Mucosa of descending colon (tissue), 3 donors: ENCODE results near the gene ZNF367. TPM values are rescaled to one million over a fixed set of nuclear protein-coding genes. Genes with fewer than 3 reads are reported as not detected.
A peak's percentile ranks its signal among the peaks of the same experiment; 100 is the strongest.

Experiments
- ATAC-seq: fragments of 200-7000 bp; cut with Tn5 transposase; one replicate; pipeline ENCODE4 v1.9.1; 2020; ENCODE audit warnings: mild to moderate bottlenecking, moderate library complexity
- DNase-seq, 3 donors: peaks; one replicate each; pipeline ENCODE4 v3.0.0-alpha.2; 2020
- H3K36me3 ChIP-seq: fragments of 200-600 bp; one replicate; pipeline ENCODE4 v1.8.0; 2021; ENCODE audit warnings: low read depth, mild to moderate bottlenecking
- H3K4me1 ChIP-seq: fragments of 200-600 bp; one replicate; pipeline ENCODE4 v1.8.0; 2021; ENCODE audit warnings: low read depth, mild to moderate bottlenecking
- H3K4me3 ChIP-seq: fragments of 200-600 bp; one replicate; pipeline ENCODE4 v1.8.0; 2021; ENCODE audit warnings: mild to moderate bottlenecking
- H3K9me3 ChIP-seq: fragments of 200-600 bp; one replicate; pipeline ENCODE4 v1.8.0; 2021; ENCODE audit warnings: mild to moderate bottlenecking
- intact Hi-C, 2 donors: fragments of 100-400 bp; cut with DNase I in 1 of 2; cut with micrococcal nuclease in 1 of 2; formaldehyde crosslinking; loops; one replicate each; pipeline versions ENCODE4 v1.11.0 to v1.11.1; 2022; cut with DNase I, micrococcal nuclease
- total RNA-seq, 3 donors: library from RNA; stranded (reverse); fragmentation: NEBNext Ultra II Directional in 2 of 3; extraction: Animal tissue kit (Norgen Biotek cat#: 25700) in 2 of 3; gene quantifications; one replicate each; pipeline versions ENCODE4 v1.2.1 to v1.2.4, GENCODE V29; 2021 to 2023
- TF ChIP-seq, protein P1 (sequence below): fragments of 200-600 bp; IDR thresholded peaks from one replicate; pipeline ENCODE4 v1.8.0; 2022; ENCODE audit warnings: antibody characterized with exemption, mild to moderate bottlenecking
- donor health status: DM: no; HTN: no; CAD: no; lungs with moderate emphysema.
- donor health status: DM: no; HTN: no; CAD: no.
- donor health status: DM: no; HTN: yes; CAD: no.

Gene ZNF367
- total RNA-seq, 3 donors from 2014 or later: 1.4 to 5.1 (median 2.6) TPM

DNA sequence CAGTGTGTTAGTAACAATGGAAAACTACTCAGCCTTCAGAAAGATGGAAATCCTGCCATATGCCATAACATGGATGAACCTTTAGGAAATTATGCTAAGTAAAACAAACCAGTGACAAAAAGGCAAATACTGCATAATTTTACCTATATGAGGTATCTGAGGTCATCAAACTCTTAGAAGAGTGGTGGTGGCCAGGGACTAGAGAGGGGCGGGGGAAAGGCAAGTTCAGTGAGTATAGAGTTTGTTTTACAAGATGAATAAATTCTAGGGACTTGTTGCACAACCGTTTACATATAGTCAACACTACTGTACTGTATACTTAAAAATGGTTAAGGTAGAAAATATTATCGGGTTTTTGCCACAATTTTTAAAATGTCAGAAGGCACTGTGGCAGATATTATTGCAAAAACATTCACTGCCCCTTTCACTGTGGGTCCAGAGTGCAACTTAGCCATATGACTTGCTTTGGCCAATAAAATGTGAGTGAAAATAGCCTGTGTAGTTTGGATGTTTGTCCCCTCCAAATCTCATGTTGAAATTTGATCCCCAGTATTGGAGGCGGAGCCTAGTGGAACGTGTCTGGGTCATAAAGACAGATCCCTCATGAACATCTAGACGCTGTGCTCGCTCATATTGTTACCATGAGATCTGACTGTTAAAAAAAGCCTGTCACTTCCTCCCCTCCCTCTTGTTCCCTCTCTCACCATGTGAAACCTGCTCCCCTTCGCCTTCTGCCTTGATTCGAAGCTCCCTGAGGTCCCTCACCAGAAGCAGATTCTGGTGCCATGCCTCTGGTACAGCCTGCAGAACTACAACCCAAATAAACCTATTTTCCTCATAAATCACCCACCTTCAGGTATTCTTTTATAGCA, 9.5 kb downstream of the ZNF367 start:
- Histone ChIP-seq H3K36me3 (no peaks in the 10 kb centered on the region), H3K4me1 (peaks cover 5% of the 10 kb centered on the region), H3K9me3 (no peaks in the 10 kb centered on the region), H3K4me3 (no peak overlapping the region)
- ATAC-seq (peak; percentile 42), DNase-seq (peak in 1 of 3 donors; percentile 42)
- intact Hi-C loops: no loop called here
- TF ChIP-seq, protein P1, sequence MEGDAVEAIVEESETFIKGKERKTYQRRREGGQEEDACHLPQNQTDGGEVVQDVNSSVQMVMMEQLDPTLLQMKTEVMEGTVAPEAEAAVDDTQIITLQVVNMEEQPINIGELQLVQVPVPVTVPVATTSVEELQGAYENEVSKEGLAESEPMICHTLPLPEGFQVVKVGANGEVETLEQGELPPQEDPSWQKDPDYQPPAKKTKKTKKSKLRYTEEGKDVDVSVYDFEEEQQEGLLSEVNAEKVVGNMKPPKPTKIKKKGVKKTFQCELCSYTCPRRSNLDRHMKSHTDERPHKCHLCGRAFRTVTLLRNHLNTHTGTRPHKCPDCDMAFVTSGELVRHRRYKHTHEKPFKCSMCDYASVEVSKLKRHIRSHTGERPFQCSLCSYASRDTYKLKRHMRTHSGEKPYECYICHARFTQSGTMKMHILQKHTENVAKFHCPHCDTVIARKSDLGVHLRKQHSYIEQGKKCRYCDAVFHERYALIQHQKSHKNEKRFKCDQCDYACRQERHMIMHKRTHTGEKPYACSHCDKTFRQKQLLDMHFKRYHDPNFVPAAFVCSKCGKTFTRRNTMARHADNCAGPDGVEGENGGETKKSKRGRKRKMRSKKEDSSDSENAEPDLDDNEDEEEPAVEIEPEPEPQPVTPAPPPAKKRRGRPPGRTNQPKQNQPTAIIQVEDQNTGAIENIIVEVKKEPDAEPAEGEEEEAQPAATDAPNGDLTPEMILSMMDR: no peak

DNA sequence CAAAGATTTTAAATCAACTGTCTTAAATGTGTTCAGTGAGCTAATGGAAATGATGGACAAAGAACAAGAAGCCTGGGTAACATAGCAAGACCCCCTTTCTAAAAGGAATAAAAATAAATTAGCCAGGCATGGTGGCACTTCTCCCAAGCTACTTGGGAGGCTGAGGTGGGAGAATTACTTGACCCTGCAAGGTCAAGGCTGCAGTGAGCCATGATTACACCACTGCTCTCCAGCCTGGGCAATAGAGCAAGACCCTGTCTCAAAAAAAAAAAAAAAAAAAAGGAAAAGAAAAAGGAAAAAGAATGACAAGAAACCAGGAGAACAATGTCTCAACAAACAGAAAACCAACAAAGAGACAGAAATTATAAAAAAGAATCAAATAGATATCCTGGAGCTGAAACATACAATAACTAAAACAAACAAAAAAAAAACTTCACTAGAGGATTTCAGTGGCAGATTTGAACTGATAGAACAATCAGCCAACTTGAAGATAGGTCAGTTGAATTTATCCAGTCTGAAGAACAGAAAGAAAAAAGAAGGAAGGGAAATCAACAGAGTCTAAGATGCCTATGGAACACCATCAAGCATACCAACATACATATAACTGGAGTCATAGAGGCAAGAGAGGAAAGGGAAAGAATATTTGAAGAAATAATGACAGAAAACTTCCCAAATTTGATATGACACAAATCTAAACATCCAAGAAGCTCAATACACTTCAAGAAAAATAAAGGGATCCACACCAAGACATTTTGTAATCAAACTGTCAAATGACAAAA, 17.8 kb downstream of the ZNF367 start:
- no peak for ATAC-seq
- TF ChIP-seq, protein P1: no peak
- intact Hi-C loops: no loop called here

GRCh38 chr9:96399325-96399633, 18.9 kb downstream of the ZNF367 start:
- ATAC-seq: peak; percentile 9
- no peaks in the 10 kb centered on the region for H3K36me3 ChIP-seq
- intact Hi-C loops: no loop called here
- H3K9me3 ChIP-seq: no peaks in the 10 kb centered on the region
- no peaks in the 10 kb centered on the region for H3K4me1 ChIP-seq
- no peak overlapping the region for H3K4me3 ChIP-seq
- no peak for DNase-seq
- TF ChIP-seq, protein P1: no peak

More for the DNA sequence above, 17.8 kb downstream of the ZNF367 start:
- no peak for DNase-seq
- Histone ChIP-seq H3K36me3 (no peaks in the 10 kb centered on the region), H3K4me1 (no peaks in the 10 kb centered on the region), H3K9me3 (no peaks in the 10 kb centered on the region), H3K4me3 (no peak overlapping the region)

- TF ChIP-seq, protein P1: no peak
- Histone ChIP-seq H3K4me3 (no peak overlapping the region), H3K36me3 (no peaks in the 10 kb centered on the region), H3K4me1 (no peaks in the 10 kb centered on the region), H3K9me3 (no peaks in the 10 kb centered on the region)
- ATAC-seq: peak; percentile 73
- no peak for DNase-seq
- intact Hi-C loops: no loop called here
Measured at GRCh38 chr9:96398582-96399324, 19.4 kb downstream of the ZNF367 start.

DNA sequence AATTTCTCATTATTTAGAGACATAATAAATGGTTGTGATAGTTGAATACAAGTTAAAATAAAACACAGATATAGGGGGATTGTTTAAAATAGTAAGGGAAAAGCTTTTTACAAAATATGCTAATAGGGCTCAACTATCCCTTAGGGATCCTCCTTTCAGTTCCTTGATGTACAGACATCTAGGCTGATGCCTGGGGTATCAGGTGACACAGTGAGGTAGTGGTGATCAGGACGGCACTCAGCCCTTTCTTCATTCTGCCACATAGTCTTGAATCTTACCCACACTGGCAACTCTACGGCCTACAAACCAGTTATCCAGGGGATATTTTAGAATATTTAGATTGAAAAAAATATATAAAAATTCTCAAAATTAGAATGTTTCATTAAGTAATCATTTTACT, 22.2 kb downstream of the ZNF367 start:
- TF ChIP-seq, protein P1: no peak
- no peaks in the 10 kb centered on the region for H3K36me3 ChIP-seq
- no peaks in the 10 kb centered on the region for H3K9me3 ChIP-seq
- DNase-seq (no peak), ATAC-seq (no peak)
- H3K4me1 ChIP-seq: peaks cover 3% of the 10 kb centered on the region
- no peak overlapping the region for H3K4me3 ChIP-seq
- intact Hi-C loops: no loop called here
